GM19025 (cell line): Measurements from ENCODE around the gene CASP12.

Source experiments
- ATAC-seq: cut with Tn5 transposase; IDR thresholded peaks from one replicate; pipeline ENCODE4 v1.9.1; 2021; ENCODE audit warnings: mild to moderate bottlenecking, low read depth, moderate library complexity; ENCODE audit not compliant: unreplicated experiment

The CASP12 gene

DNA sequence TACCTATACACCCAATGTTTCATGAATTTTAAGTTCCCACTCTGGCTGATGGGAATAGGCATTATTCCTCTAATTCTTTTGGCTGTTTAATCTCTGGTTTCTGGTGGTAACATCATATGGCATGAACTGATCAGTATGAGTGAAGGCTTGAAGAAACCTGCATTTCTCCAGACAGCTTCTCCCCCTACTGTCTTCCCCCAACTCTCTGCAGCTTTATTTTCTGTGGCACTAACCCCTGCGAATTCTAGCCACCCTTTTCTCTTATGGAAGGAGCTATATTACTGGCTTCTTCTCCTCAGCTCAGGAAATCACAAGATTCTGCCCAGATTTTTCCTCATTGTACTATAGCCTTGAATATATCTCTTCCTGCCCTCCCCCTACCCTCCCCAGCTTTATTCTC is 57.1 kb downstream of the CASP12 start:
- no peak for ATAC-seq

DNA sequence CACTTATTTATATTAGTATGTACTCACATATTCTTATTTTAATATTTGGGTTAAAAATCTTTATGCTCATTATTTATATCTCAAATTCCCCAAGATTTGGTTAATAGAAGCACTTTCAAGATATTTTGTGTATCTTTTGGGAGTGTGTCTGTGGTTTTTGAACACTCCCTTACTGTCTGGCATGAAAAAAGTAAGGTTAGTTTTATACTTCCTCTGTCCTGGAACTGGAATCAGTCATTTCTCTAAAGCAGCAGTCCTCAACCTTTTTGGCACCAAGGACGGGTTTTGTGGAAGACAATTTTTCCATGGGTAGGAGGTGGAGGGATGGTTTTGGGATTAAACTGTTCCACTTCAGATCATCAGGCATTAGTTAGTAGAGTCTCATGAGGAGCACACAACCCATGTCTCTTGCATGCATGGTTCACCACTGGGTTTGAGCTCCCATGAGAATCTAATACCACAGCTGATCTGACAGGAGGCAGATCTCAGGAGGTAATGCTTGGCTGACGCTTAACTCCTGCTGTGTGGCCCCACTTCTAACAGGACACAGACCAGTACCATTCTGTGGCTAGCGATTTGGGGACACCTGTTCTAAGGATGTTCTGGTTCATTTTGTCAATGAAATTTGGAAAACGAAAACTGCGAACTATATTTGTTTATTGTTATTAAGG is 60.2 kb downstream of the CASP12 start:
- ATAC-seq: no peak

DNA sequence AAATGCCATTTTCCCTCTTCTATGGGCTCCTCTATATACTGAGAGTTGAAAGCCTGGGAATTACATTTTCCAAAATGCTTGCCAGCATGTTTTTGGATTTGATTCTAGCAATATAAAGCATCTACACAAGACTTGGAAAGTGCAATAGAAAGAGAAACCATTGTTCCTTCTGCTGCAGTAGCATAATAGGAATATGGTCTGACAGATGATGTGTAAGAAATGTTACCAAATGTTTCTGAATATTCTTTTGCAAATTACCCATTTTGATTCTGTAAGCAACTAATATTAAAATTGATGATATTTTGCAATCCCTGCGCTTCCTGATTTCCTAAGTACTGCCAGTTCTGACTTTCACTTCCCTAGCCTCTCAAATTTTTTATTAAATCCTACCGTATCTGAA is 61.6 kb downstream of the CASP12 start:
- no peak for ATAC-seq
